ENCODE data around the gene MEI1. TPM values are rescaled to one million over a fixed set of nuclear protein-coding genes. Genes with fewer than 3 reads are reported as not detected.

The MEI1 gene
- total RNA-seq, 1 donor from 2014 or later, result not detected

DNA sequence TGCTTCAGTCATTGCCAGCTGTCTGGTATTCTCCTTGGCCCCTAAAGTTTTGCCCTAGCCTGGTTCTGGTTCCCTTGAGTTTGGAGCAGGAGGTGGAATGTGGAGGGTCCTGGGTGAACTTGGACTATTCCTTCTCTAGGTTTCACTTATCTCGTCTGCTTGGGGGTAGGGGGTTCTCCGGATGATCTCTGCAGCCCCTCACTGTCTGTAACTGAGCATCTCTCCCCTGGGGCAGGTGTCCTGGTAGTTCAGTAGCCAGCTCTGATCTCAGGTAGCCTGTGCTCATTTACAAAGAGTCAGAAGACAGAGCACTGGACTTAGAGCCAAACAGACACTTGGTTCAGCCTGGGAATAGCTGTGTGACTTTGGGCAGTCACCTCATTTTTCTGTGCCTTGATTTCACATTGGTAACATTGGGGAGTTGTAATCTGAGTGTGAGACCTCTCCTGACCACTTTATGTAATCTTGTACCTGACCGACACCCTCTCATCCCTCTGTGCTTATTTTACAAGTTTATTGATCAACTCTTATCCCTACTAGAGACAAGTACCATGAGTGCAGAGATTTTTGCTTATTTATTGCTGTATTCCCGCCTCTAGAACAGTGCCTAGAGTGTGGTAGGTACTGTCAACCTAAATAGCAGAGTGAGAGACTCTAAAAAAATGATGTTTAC is 102.0 kb downstream of the MEI1 start:
- H3K27me3 Mint-ChIP-seq (ENCODE audit: unreplicated experiment), result no peaks in the 10 kb centered on the region
- H3K4me1 Mint-ChIP-seq (ENCODE audit: unreplicated experiment), result peaks cover 20% of the 10 kb centered on the region
- peak overlapping the region; percentile 99 for H3K4me3 Mint-ChIP-seq (ENCODE audit: unreplicated experiment)
- TF ChIP-seq, protein P1, sequence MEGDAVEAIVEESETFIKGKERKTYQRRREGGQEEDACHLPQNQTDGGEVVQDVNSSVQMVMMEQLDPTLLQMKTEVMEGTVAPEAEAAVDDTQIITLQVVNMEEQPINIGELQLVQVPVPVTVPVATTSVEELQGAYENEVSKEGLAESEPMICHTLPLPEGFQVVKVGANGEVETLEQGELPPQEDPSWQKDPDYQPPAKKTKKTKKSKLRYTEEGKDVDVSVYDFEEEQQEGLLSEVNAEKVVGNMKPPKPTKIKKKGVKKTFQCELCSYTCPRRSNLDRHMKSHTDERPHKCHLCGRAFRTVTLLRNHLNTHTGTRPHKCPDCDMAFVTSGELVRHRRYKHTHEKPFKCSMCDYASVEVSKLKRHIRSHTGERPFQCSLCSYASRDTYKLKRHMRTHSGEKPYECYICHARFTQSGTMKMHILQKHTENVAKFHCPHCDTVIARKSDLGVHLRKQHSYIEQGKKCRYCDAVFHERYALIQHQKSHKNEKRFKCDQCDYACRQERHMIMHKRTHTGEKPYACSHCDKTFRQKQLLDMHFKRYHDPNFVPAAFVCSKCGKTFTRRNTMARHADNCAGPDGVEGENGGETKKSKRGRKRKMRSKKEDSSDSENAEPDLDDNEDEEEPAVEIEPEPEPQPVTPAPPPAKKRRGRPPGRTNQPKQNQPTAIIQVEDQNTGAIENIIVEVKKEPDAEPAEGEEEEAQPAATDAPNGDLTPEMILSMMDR (IDR thresholded peaks at IDR 0.05), result no peak
- DNase-seq (ENCODE audit: extremely low spot score, unreplicated experiment), result no peak
- no peaks in the 10 kb centered on the region for H3K9me3 Mint-ChIP-seq (ENCODE audit: unreplicated experiment)
- H3K27ac Mint-ChIP-seq (ENCODE audit: unreplicated experiment), result peak overlapping the region; percentile 95
- H3K36me3 Mint-ChIP-seq (ENCODE audit: unreplicated experiment), result no peaks in the 10 kb centered on the region

DNA sequence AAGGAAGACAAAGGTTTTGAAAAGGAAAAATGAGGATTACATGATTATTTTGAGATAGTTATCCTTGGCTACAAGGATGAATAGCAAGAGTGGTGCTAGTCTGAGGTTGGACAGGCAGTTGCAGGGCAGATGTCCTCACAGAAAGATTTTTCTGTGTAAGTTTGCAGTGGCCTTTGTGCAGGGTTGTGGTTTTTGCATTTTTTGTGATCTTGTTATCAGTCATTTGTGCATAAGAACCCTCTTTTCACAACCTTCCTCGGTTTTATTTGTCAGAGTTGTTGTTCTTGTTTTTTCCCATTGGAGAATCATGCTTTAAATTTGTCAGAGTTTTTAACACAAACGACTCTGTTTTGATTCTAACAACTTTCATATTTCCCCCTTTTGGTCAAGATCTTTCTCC is 102.6 kb downstream of the MEI1 start:
- Mint-ChIP-seq H3K27me3 (ENCODE audit: unreplicated experiment) (no peaks in the 10 kb centered on the region), H3K4me1 (ENCODE audit: unreplicated experiment) (peaks cover 20% of the 10 kb centered on the region), H3K27ac (ENCODE audit: unreplicated experiment) (no peak overlapping the region), H3K4me3 (ENCODE audit: unreplicated experiment) (peak overlapping the region; percentile 99), H3K9me3 (ENCODE audit: unreplicated experiment) (no peaks in the 10 kb centered on the region), H3K36me3 (ENCODE audit: unreplicated experiment) (no peaks in the 10 kb centered on the region)
- no peak for DNase-seq (ENCODE audit: extremely low spot score, unreplicated experiment)
- TF ChIP-seq, protein P1 (IDR thresholded peaks at IDR 0.05), result no peak

DNA sequence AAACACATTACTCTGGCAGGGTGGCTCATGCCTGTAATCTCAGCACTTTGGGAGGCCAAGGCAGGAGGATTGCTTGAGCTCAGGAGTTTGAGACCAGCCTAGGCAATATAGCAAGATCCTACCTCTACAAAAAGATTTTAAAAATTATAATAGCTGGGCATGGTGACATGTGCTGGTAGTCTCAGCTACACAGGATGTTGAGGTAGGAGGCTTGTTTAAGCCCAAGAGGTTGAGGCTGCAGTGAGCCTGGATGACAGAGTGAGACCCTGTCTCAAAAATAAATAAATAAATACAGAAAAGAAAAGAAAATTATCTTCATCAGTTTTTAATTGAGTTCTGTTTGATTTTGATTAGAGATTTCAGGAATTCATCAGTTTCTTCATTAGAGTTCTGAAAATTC is 106.3 kb downstream of the MEI1 start:
- DNase-seq (ENCODE audit: extremely low spot score, unreplicated experiment), result no peak
- peaks cover 10% of the 10 kb centered on the region for H3K36me3 Mint-ChIP-seq (ENCODE audit: unreplicated experiment)
- H3K27me3 Mint-ChIP-seq (ENCODE audit: unreplicated experiment), result no peaks in the 10 kb centered on the region
- peaks cover 14% of the 10 kb centered on the region for H3K4me1 Mint-ChIP-seq (ENCODE audit: unreplicated experiment)
- H3K27ac Mint-ChIP-seq (ENCODE audit: unreplicated experiment), result no peak overlapping the region
- H3K9me3 Mint-ChIP-seq (ENCODE audit: unreplicated experiment), result no peaks in the 10 kb centered on the region
- no peak overlapping the region for H3K4me3 Mint-ChIP-seq (ENCODE audit: unreplicated experiment)
- TF ChIP-seq, protein P1 (IDR thresholded peaks at IDR 0.05), result no peak

DNA sequence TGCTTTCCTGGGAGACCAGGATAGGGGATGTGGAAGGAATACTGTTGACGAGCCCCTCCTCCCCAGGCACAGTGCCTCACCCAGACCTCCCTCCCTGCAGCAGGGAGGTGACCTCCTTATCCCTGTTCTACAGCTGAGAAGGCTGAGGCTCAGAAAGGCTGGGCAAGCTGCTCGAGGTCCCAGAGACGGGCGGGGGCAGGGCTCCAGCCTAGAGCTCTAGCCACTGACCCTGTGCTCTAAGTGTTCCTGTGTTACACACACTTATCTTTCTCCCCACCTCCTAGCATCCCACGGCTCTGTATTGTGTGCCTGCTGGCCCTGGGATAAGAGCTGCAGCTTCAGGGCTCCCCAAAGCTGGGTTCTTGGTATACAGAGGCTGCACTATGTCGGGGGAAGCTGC is 109.1 kb downstream of the MEI1 start:
- TF ChIP-seq, protein P1 (IDR thresholded peaks at IDR 0.05), result no peak
- no peak overlapping the region for H3K4me3 Mint-ChIP-seq (ENCODE audit: unreplicated experiment)
- no peaks in the 10 kb centered on the region for H3K9me3 Mint-ChIP-seq (ENCODE audit: unreplicated experiment)
- H3K36me3 Mint-ChIP-seq (ENCODE audit: unreplicated experiment), result peaks cover 12% of the 10 kb centered on the region
- H3K4me1 Mint-ChIP-seq (ENCODE audit: unreplicated experiment), result no peaks in the 10 kb centered on the region
- H3K27ac Mint-ChIP-seq (ENCODE audit: unreplicated experiment), result no peak overlapping the region
- DNase-seq (ENCODE audit: extremely low spot score, unreplicated experiment), result no peak
- H3K27me3 Mint-ChIP-seq (ENCODE audit: unreplicated experiment), result no peaks in the 10 kb centered on the region

DNA sequence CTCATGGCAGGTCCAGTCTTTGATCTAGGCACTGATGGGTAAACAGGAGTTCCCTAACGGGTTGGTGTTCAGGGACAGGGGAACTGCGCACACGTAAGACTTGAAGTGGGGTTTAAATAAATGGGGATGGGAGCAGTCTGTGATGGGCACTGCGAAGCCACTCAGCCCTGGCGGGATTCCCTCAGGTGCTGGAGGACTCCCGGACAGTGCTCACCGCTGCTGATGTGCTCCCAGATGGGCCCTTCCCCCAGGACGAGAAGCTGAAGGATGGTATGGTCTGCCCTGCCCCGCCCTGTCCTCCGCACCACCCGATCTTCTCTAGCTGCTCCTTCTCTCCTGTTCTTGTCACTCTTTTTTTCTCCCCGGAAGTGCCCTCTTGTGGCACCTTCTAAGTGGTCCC is 110.7 kb downstream of the MEI1 start:
- H3K4me1 Mint-ChIP-seq (ENCODE audit: unreplicated experiment), result no peaks in the 10 kb centered on the region
- peaks cover 12% of the 10 kb centered on the region for H3K36me3 Mint-ChIP-seq (ENCODE audit: unreplicated experiment)
- DNase-seq (ENCODE audit: extremely low spot score, unreplicated experiment), result no peak
- no peaks in the 10 kb centered on the region for H3K9me3 Mint-ChIP-seq (ENCODE audit: unreplicated experiment)
- no peak overlapping the region for H3K27ac Mint-ChIP-seq (ENCODE audit: unreplicated experiment)
- H3K27me3 Mint-ChIP-seq (ENCODE audit: unreplicated experiment), result no peaks in the 10 kb centered on the region
- no peak overlapping the region for H3K4me3 Mint-ChIP-seq (ENCODE audit: unreplicated experiment)
- TF ChIP-seq, protein P1 (IDR thresholded peaks at IDR 0.05), result no peak

Data from osteocyte (in vitro differentiated cells).